ENCODE results near the gene DENND2C.

Gene DENND2C

DNA sequence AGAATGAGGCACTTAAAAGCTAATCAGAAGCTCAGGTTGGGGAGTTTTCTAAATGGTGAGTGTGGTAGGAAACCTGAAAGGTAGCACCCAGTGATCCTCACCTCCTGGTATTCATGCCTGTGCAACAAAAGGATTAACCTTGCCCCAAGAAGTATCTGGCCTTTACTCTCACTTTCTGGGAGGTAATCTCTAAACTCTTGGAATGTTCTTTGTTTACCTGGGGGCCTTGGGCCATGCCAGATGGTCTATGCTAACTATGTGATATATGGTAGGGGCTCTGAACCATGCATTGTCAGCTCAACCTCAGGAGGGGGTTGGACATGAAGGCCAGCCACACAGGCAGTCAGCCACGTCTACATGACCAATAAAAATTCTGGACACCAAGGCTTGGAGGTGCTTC lies 134.4 kb downstream of the DENND2C start:
- DNase-seq, result no peak

Measured in activated T-cell treated with anti-CD3 and anti-CD28 coated beads for 4 hours (primary cell).